Skin of body (tissue), 3 donors: ENCODE results near the gene CTBP2. TPM values are rescaled to one million over a fixed set of nuclear protein-coding genes. Genes with fewer than 3 reads are reported as not detected.

Experiments
- DNase-seq: peaks from one replicate; lab custom pipeline; 2025; lab: John Stamatoyannopoulos, UW
- small RNA-seq: library from RNA; depleted of rRNA; stranded (forward); fragments of <200 nt; gene quantifications from one replicate; pipeline ENCODE3, GENCODE V24; 2014; ENCODE audit warnings: low replicate concordance
- total RNA-seq: library from RNA; depleted of rRNA; stranded (reverse); fragments of >200 nt; gene quantifications from one replicate; pipeline ENCODE4 v1.2.3, GENCODE V29; 2014

Gene CTBP2
- total RNA-seq, 1 donor from 2014 or later: 36.7 TPM

DNA sequence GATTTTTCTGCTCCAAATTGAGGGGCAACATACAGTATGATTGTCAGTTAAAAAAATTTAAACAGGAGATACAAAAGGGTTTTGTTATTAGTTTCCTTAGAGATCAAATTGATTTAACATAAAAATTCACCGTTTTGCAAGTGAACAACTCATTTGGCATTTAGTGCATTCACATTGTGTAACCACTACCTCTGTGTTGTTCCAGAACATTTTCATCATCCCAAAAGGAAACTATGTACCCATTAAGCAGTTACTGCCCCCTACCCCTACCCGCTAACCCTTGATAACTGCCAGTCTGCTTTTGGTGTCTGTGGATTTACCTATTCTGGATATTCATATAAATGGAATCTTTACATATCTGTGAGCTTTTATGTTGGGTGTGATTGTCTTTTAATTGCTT, 215.4 kb downstream of the CTBP2 start:
- DNase-seq: no peak

DNA sequence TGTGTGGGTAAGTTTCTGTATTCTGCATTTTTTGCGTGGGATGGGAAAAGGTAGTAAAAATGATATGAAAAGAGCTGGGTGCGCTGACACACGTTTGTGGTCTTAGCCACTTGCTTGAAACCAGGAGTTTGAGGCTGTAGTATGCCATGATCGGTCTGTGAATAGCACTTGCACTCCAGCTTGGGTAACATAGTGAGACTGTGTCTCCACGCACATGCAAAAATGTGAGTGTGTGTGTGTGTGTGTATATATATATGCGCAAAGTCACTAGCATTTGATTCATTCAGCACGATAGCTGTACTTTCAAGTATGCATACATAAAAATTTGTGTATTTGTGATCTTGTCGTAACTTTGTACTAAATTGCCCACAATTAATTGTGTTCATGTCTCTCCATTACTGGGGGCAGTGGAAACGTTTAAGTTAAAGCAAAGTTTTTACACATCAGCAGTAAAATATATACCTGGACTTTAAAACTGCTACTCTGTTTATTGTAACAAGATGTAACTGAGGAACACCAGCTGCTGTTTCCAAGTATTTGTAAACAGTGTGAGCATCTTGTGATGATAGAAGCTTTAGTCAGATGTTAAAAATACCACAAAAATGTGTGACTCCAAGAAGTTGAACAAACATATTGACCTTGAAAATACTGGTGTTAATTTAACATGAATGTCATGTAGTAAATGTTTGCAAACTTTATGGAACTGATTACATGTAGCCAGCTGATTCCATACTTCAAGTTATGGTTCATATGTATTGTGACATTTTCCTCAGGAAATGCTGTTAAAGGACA, 216.9 kb downstream of the CTBP2 start:
- DNase-seq: peak; percentile 64

DNA sequence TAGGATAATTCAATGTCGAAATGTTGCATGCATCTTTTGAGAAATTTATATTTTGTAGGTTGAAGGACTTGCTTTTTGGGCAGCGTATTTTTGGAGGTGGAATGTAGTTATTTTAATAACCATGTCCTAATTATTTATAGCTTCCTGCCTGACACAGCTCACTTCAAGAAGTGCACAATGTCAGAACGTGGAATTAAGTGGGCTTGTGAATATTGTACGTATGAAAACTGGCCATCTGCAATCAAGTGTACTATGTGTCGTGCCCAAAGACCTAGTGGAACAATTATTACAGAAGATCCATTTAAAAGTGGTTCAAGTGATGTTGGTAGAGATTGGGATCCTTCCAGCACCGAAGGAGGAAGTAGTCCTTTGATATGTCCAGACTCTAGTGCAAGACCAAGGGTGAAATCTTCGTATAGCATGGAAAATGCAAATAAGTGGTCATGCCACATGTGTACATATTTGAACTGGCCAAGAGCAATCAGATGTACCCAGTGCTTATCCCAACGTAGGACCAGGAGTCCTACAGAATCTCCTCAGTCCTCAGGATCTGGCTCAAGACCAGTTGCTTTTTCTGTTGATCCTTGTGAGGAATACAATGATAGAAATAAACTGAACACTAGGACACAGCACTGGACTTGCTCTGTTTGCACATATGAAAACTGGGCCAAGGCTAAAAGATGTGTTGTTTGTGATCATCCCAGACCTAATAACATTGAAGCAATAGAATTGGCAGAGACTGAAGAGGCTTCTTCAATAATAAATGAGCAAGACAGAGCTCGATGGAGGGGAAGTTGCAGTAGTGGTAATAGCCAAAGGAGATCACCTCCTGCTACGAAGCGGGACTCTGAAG, 217.8 kb downstream of the CTBP2 start:
- DNase-seq: no peak

DNA sequence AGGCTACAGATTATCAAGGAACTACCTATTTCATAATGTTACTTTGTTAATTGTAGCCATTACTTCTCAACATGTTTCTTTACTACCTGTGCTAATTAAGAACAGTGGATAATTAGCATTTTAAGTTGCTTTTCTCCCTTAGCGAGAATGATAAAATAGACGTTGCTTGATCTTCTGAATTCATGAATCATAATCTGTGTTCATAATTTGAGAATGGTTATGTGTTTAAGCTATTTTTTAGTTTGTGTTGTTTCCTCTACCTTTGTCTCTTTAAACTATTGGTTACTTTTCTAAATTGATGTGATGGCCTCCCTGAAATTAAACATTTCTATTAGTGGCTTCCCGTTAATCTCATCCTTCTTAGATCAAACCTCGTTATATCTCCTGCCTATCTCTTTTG, 218.5 kb downstream of the CTBP2 start, which contains the start of gene ZRANB1:
Gene ZRANB1, plus strand, starts transcription at position 301 of the 400 bp plus-strand sequence. CDS start 371 bp downstream, outside the sequence.
- DNase-seq: no peak

DNA sequence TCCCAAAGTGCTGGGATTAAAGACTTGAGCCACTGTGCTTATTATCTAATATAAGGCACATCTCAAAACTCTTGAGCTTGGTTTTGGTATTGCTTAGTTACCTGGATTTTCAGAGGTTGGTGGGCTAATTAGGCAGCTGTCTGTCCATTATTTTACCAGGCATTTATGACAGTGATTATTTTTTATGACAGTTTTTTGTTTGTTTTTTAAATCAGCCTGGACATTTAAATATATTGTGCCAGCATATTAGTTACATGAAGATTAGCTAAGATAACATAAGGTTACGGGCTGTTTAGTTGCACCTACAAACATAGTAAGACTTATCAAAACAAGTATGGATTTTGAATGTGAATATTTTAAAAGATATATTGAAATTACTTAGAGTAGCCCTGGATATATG, 221.1 kb downstream of the CTBP2 start:
- DNase-seq: no peak

DNA sequence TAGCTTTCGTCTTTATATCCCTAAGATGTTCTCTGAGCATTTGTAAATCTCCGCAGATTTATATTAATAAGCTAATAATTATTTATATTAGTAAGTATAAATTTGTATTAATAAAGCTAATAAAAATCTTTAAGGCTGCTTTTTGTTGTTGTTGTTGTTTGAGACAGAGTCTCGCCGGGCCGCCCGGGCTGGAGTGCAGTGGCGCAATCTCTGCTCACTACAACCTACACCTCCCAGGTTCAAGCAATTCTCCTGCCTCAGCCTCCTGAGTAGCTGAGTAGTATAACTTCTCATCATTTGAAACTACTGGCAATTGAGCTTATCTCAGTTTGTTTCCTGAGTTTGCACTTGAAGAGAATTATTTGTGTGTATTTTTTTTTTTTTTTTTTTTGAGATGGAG, 223.6 kb downstream of the CTBP2 start:
- DNase-seq: no peak

DNA sequence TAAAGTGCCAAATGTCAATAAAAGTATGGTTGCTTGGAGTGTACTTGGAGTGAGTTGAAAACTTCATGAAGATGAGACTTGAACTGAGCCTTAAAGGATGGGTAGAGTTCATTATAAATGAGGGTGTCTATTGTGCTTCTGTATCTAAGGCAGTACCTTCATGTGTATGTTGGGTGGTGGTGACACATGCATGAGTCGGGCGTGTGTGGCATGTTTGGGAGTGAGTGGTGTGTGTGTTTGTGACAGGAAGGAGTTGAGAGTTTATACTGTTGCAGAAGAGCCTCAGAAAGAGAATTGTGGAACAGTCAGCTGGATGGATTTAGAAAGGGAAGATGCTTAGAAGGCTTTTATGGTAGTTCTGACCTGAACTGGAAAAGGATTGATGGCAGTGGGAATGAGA, 224.4 kb downstream of the CTBP2 start:
- no peak for DNase-seq

Small RNAs within 50 kb of the gene (small RNA-seq; reads per million reads assigned to genes)
- gene MIR4296 (not detected), gene MRPS21P6 (not detected)

Other genes with a start within 250 kb of the CTBP2 start
- gene ZRANB1, start 218.4 kb downstream of the CTBP2 start, total RNA-seq: 33.5 TPM